ENCODE data around the gene ZNF710.

DNA sequence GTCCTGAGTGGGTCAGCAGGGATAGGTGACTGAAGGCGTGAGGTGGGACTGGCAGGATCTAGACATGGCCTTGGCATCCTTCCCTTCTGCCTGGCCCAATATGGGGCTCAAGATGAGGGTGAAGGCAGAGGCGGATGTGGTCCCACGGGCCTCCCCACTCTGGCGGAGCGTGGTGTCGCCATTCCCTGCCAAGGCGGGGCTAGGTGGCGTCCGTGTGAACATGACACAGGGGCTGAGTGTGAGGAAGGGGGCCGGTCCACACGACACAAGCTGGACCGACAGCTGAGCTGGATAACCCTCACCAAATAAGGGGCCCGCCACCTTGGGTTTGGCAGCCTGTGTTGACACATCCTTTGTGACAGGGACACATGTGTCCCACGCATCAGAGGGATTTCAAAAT is 43.1 kb downstream of the ZNF710 start:
- TF ChIP-seq CTCF (IDR thresholded peaks at IDR 0.05; ENCODE audit: borderline replicate concordance, extremely low read depth, low read length, poor library complexity, severe bottlenecking) (no peak), EZH2 (IDR thresholded peaks at IDR 0.05; ENCODE audit: borderline replicate concordance, low read depth, low read length, severe bottlenecking) (no peak)

Data from DND-41 (cell line).